IMR-90 (cell line): Measurements from ENCODE around the gene CP. TPM values are rescaled to one million over a fixed set of nuclear protein-coding genes. Genes with fewer than 3 reads are reported as not detected.

Source experiments
- ATAC-seq: fragments of 200-7000 bp; cut with Tn5 transposase; 2 replicates; pipeline ENCODE4 v1.9.1; 2020; ENCODE audit warnings: low read depth, mild to moderate bottlenecking, moderate library complexity
- BruUV-seq: library from RNA; stranded (reverse); fragments of 400-500 nt; replicated peaks from 2 replicates; lab custom pipeline; 2021; lab: Mats Ljungman, UMichigan
- CTCF ChIA-PET: fragments of 300-600 bp; formaldehyde crosslinking; extraction: SDS; loops from one replicate; lab custom pipeline; 2021; ENCODE audit warnings: antibody characterized with exemption; lab: Yijun Ruan, JAX
- POLR2A ChIA-PET: fragments of 300-600 bp; sonication (Branson Sonifier 250); formaldehyde crosslinking; loops from one replicate; lab custom pipeline; 2022; ENCODE audit warnings: antibody characterized with exemption; ENCODE audit not compliant: unreplicated experiment; lab: Charles Lee
- DNase-seq: peaks from one replicate; pipeline ENCODE4 v3.0.0; 2013
- H2AFZ ChIP-seq: replicated peaks from 2 replicates; pipeline ENCODE3; 2013; ENCODE audit warnings: low read length, mild to moderate bottlenecking; ENCODE audit not compliant: poor library complexity
- H2AK5ac ChIP-seq: 2 replicates; pipeline ENCODE4 v1.6.1; 2013; ENCODE audit warnings: low read depth, low read length, inconsistent platforms
- H2AK9ac ChIP-seq: replicated peaks from 2 replicates; pipeline ENCODE3; 2013; ENCODE audit warnings: mild to moderate bottlenecking, low read depth, low read length, moderate library complexity; ENCODE audit not compliant: poor library complexity
- H2BK120ac ChIP-seq: 2 replicates; pipeline ENCODE4 v1.6.1; 2013; ENCODE audit warnings: low read depth, low read length, inconsistent platforms
- H2BK15ac ChIP-seq: 3 replicates; pipeline ENCODE4 v1.6.1; 2013; ENCODE audit warnings: low read depth, low read length, inconsistent platforms
- H2BK20ac ChIP-seq: 2 replicates; pipeline ENCODE4 v1.6.1; 2013; ENCODE audit warnings: low read depth, mild to moderate bottlenecking, inconsistent platforms, low read length, moderate library complexity
- H2BK5ac ChIP-seq: 2 replicates; pipeline ENCODE4 v1.6.1; 2013; ENCODE audit warnings: mild to moderate bottlenecking, low read depth, low read length, inconsistent platforms; ENCODE audit not compliant: poor library complexity, severe bottlenecking
- H3K14ac ChIP-seq: replicated peaks from 2 replicates; pipeline ENCODE4 v1.6.1; 2013; ENCODE audit warnings: low read depth, low read length, inconsistent platforms
- H3K18ac ChIP-seq: 2 replicates; pipeline ENCODE4 v1.6.1; 2013; ENCODE audit warnings: low read depth, low read length, control low read depth
- H3K23ac ChIP-seq: 2 replicates; pipeline ENCODE4 v1.6.1; 2013; ENCODE audit warnings: low read depth, low read length, inconsistent platforms
- H3K27ac ChIP-seq: 2 replicates; pipeline ENCODE4 v1.5.1; 2013; ENCODE audit warnings: mild to moderate bottlenecking, control low read depth, low read length; ENCODE audit not compliant: insufficient read depth
- H3K27me3 ChIP-seq: 2 replicates; pipeline ENCODE4 v1.6.1; 2013; ENCODE audit warnings: low read length; ENCODE audit not compliant: control insufficient read depth, insufficient read depth
- H3K36me3 ChIP-seq: 2 replicates; pipeline ENCODE4 v1.6.1; 2013; ENCODE audit warnings: low read length, mixed read lengths; ENCODE audit not compliant: control insufficient read depth, insufficient read depth
- H3K4ac ChIP-seq: 2 replicates; pipeline ENCODE4 v1.6.1; 2013; ENCODE audit warnings: low read depth, low read length, inconsistent platforms
- H3K4me1 ChIP-seq: 2 replicates; pipeline ENCODE4 v1.6.1; 2013; ENCODE audit warnings: low read length, mixed read lengths; ENCODE audit not compliant: control insufficient read depth, insufficient read depth
- H3K4me2 ChIP-seq: 2 replicates; pipeline ENCODE4 v1.6.1; 2013; ENCODE audit warnings: low read depth, mild to moderate bottlenecking, control low read depth, low read length, moderate library complexity
- H3K4me3 ChIP-seq: 2 replicates; pipeline ENCODE4 v1.5.1; 2013; ENCODE audit warnings: low read depth, mild to moderate bottlenecking, control low read depth, low read length, moderate library complexity; ENCODE audit not compliant: insufficient read depth
- H3K56ac ChIP-seq: 2 replicates; pipeline ENCODE4 v1.6.1; 2013; ENCODE audit warnings: low read length, inconsistent platforms; ENCODE audit not compliant: insufficient read depth; ENCODE audit errors: extremely low read depth
- H3K79me1 ChIP-seq, 2 experiments: 2 replicates each; pipeline ENCODE4 v1.6.1; 2013; ENCODE audit warnings: low read length in 2 of 2, inconsistent platforms in 1 of 2, low read depth in 1 of 2
- H3K9ac ChIP-seq: 2 replicates; pipeline ENCODE4 v1.6.1; 2013; ENCODE audit warnings: low read depth, low read length, control low read depth
- H3K9me1 ChIP-seq: 2 replicates; pipeline ENCODE4 v1.6.1; 2013; ENCODE audit warnings: low read length, inconsistent platforms; ENCODE audit not compliant: insufficient read depth
- H3K9me3 ChIP-seq: 2 replicates; pipeline ENCODE4 v1.6.1; 2013; ENCODE audit warnings: low read length; ENCODE audit not compliant: control insufficient read depth, insufficient read depth
- H4K20me1 ChIP-seq: 2 replicates; pipeline ENCODE4 v1.6.1; 2013; ENCODE audit warnings: low read length, inconsistent platforms; ENCODE audit not compliant: insufficient read depth
- H4K5ac ChIP-seq: 2 replicates; pipeline ENCODE4 v1.6.1; 2013; ENCODE audit warnings: mild to moderate bottlenecking, low read depth, low read length, control low read depth
- H4K8ac ChIP-seq, 2 experiments: 2 replicates each; pipeline ENCODE4 v1.6.1; 2013; ENCODE audit warnings: low read depth in 2 of 2, low read length in 2 of 2, control low read depth in 1 of 2, inconsistent platforms in 1 of 2
- H4K91ac ChIP-seq: 2 replicates; pipeline ENCODE4 v1.6.1; 2013; ENCODE audit warnings: low read depth, low read length, inconsistent platforms; ENCODE audit not compliant: insufficient read depth
- BHLHE40 ChIP-seq: fragments of 150-350 bp; IDR thresholded peaks from 2 replicates; pipeline ENCODE4 v1.6.1; 2016; ENCODE audit warnings: mild to moderate bottlenecking, low read depth, low read length
- CEBPB ChIP-seq: IDR thresholded peaks from 2 replicates; pipeline ENCODE4 v1.6.1; 2012; ENCODE audit warnings: low read depth, low read length, improper control_type of control experiment
- CHD1 ChIP-seq: IDR thresholded peaks from 2 replicates; pipeline ENCODE4 v1.6.1; 2012; ENCODE audit warnings: low read depth, low read length, improper control_type of control experiment
- FOS ChIP-seq: fragments of 150-350 bp; IDR thresholded peaks from 2 replicates; pipeline ENCODE4 v1.6.1; 2016; ENCODE audit warnings: low read depth, low read length
- MAFK ChIP-seq: IDR thresholded peaks from 2 replicates; pipeline ENCODE4 v1.6.1; 2012; ENCODE audit warnings: low read depth, low read length, improper control_type of control experiment
- MAZ ChIP-seq: IDR thresholded peaks from 2 replicates; pipeline ENCODE4 v1.6.1; 2012; ENCODE audit warnings: low read depth, mild to moderate bottlenecking, low read length, improper control_type of control experiment, moderate library complexity, borderline replicate concordance
- MXI1 ChIP-seq: IDR thresholded peaks from 2 replicates; pipeline ENCODE4 v1.6.1; 2012; ENCODE audit warnings: low read depth, mild to moderate bottlenecking, low read length, moderate library complexity, borderline replicate concordance
- POLR2A ChIP-seq: IDR thresholded peaks from 2 replicates; pipeline ENCODE4 v1.6.1; 2012; ENCODE audit warnings: mild to moderate bottlenecking, low read depth, low read length
- RAD21 ChIP-seq: IDR thresholded peaks from 2 replicates; pipeline ENCODE4 v1.6.1; 2012; ENCODE audit warnings: low read length, improper control_type of control experiment
- RFX5 ChIP-seq: IDR thresholded peaks from 2 replicates; pipeline ENCODE4 v1.8.0; 2012; ENCODE audit warnings: low read depth, mild to moderate bottlenecking, low read length, moderate library complexity
- SMC3 ChIP-seq: fragments of 150-350 bp; IDR thresholded peaks from 2 replicates; pipeline ENCODE4 v1.6.1; 2016; ENCODE audit warnings: low read depth, mild to moderate bottlenecking, antibody characterized with exemption, low read length, moderate library complexity
- WGBS, 2 experiments: methylation state at CpG; one replicate each; pipeline versions ENCODE4 v1.1.5 to v1.1.7; 2013; ENCODE audit warnings: missing lambda C conversion rate in 2 of 2; ENCODE audit not compliant: insufficient read length in 1 of 2; ENCODE audit errors: extremely low coverage in 2 of 2; 5-methylcytosine and 5-hydroxymethylcytosine counted together
- dilution Hi-C: fragments of 300-500 bp; cut with HindIII; formaldehyde crosslinking; loops from one replicate; pipeline ENCODE4 v1.14.3; 2018; ENCODE audit warnings: low sequenced_read_pairs; ENCODE audit not compliant: unreplicated experiment
- in situ Hi-C: fragments of 300-500 bp; cut with MboI; formaldehyde crosslinking; loops from 3 replicates; pipeline ENCODE4 v1.14.3; 2019; ENCODE audit warnings: low sequenced_read_pairs, inconsistent platforms, mixed read lengths
- intact Hi-C: fragments of 100-400 bp; cut with micrococcal nuclease; formaldehyde crosslinking; loops from 2 replicates; pipeline ENCODE4 v1.10.0; 2022
- polyA plus RNA-seq, 3 experiments: library from polyadenylated mRNA; depleted of rRNA; stranded (reverse); fragments of >200 nt; gene quantifications; 2 replicates each; pipeline ENCODE4 v1.2.3, GENCODE V29; 2012; ENCODE audit warnings: low replicate concordance in 1 of 3
- total RNA-seq: library from RNA; depleted of rRNA; stranded (reverse); fragments of >200 nt; gene quantifications from 2 replicates; pipeline ENCODE4 v1.2.3, GENCODE V29; 2012
- TF ChIP-seq, protein P1 (sequence below): conservative IDR thresholded peaks from 2 replicates; pipeline ENCODE4 v1.5.1; 2012; ENCODE audit warnings: mild to moderate bottlenecking, low read depth, low read length, improper control_type of control experiment

Gene CP
- total and polyA plus RNA-seq, 2 of the 4 experiments (the other 2 are of a cell fraction) = not detected

DNA sequence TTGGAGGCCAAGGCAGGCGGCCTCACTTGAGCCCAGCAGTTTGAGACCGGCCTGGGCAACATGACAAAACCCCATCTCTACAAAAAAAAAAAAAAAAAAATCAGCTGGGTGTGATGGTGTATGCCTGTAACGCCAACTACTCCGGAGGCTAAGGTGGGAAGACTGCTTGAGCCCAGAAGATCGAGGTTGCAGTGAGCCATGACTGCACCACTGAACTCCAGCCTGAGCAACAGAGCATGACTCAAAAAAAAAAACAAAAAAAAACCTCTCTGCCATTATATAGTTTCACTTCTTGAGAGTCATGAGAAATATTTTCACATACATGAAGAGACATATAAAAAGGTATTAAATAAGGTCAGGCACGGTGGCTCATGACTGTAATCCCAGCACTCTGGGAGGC, 45.9 kb upstream of the CP start:
- CTCF ChIA-PET = no interaction called here
- no peak overlapping the region for H2AFZ ChIP-seq
- intact Hi-C loops (no loop called here), dilution Hi-C loops (no loop called here), in situ Hi-C loops (no loop called here)
- TF ChIP-seq MXI1 = no peak
- no peak for TF ChIP-seq BHLHE40
- TF ChIP-seq RAD21 = no peak
- TF ChIP-seq SMC3 = no peak
- no peak for TF ChIP-seq POLR2A
- TF ChIP-seq MAZ = no peak
- no peak for TF ChIP-seq RFX5
- TF ChIP-seq CHD1 = no peak
- no peak for TF ChIP-seq MAFK
- TF ChIP-seq FOS = no peak
- TF ChIP-seq CEBPB = no peak
- TF ChIP-seq, protein P1, sequence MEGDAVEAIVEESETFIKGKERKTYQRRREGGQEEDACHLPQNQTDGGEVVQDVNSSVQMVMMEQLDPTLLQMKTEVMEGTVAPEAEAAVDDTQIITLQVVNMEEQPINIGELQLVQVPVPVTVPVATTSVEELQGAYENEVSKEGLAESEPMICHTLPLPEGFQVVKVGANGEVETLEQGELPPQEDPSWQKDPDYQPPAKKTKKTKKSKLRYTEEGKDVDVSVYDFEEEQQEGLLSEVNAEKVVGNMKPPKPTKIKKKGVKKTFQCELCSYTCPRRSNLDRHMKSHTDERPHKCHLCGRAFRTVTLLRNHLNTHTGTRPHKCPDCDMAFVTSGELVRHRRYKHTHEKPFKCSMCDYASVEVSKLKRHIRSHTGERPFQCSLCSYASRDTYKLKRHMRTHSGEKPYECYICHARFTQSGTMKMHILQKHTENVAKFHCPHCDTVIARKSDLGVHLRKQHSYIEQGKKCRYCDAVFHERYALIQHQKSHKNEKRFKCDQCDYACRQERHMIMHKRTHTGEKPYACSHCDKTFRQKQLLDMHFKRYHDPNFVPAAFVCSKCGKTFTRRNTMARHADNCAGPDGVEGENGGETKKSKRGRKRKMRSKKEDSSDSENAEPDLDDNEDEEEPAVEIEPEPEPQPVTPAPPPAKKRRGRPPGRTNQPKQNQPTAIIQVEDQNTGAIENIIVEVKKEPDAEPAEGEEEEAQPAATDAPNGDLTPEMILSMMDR = no peak
- H3K9me3 ChIP-seq = no peaks in the 10 kb centered on the region
- H3K36me3 ChIP-seq = no peaks in the 10 kb centered on the region
- no peak overlapping the region for H3K56ac ChIP-seq
- H4K5ac ChIP-seq = no peak overlapping the region
- no peak for DNase-seq
- BruUV-seq = no TSS peak
- H3K9me1 ChIP-seq = no peaks in the 10 kb centered on the region
- H3K27ac ChIP-seq = no peak overlapping the region
- no peak overlapping the region for H2BK5ac ChIP-seq
- no peak overlapping the region for H3K14ac ChIP-seq
- no peak overlapping the region for H3K4ac ChIP-seq
- H4K8ac ChIP-seq = no peak overlapping the region
- H2BK20ac ChIP-seq = no peak overlapping the region
- WGBS, 2 experiments = no CpG with 5 or more reads among the region's 6 CpGs
- H3K27me3 ChIP-seq = no peaks in the 10 kb centered on the region
- H2BK15ac ChIP-seq = peak overlapping the region; percentile 4; the same call in 1 of the 3 replicates
- POLR2A ChIA-PET = no interaction called here
- H3K4me3 ChIP-seq = no peak overlapping the region
- no peaks in the 10 kb centered on the region for H4K20me1 ChIP-seq
- H3K18ac ChIP-seq = no peak overlapping the region
- no peaks in the 10 kb centered on the region for H3K4me1 ChIP-seq
- H4K91ac ChIP-seq = no peak overlapping the region
- no peak overlapping the region for H3K4me2 ChIP-seq
- no peaks in the 10 kb centered on the region for H3K79me1 ChIP-seq
- H2AK5ac ChIP-seq = peak overlapping the region; percentile 85; the same call in 1 of the 2 replicates
- ATAC-seq = no peak
- no peak overlapping the region for H3K9ac ChIP-seq
- no peak overlapping the region for H2BK120ac ChIP-seq
- no peak overlapping the region for H3K23ac ChIP-seq
- H2AK9ac ChIP-seq = no peak overlapping the region
